GM19438 (cell line): Measurements from ENCODE around the gene MRPL23.

Experiments
- ATAC-seq: cut with Tn5 transposase; IDR thresholded peaks from one replicate; pipeline ENCODE4 v1.9.1; 2021; ENCODE audit warnings: low read depth; ENCODE audit not compliant: unreplicated experiment

Gene MRPL23

DNA sequence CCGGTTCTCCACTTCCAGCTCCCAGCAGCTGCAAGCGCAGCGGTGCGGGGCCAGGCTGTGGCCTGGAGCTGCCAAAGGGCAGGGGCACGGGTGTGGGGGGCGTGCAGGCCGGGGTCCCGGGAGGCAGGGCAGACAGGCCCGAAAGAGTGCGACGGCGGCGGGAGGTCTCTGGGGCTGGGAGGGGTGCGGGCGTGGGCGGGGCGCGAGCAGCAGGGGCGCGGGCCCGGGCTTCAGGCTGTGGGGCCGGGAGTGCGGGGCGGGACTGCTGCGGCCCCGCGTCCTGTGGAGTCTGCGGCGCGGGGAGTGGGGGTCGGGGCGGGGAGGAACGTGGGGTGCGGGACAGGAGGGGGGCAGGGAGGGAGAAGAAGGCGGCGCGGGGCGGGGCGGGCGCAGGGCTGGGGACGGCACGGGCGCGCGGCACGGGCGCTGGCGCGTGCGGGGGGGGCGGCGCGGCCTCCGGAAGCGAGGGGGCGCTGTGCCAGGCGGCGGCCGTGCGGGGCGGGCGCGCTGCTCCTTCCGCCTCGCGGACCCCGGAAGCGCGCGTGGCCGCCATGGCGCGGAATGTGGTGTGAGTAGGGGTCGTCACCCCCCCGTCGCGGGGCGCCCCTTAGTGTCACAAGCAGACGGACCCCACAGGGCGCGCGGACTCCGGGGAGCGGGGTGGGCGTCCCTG lies at the start of gene MRPL23:
Gene MRPL23 (plus strand): TSS at position 521 of the 673 bp plus-strand sequence. CDS start 31 bp downstream, at position 552.
- no peak for ATAC-seq

DNA sequence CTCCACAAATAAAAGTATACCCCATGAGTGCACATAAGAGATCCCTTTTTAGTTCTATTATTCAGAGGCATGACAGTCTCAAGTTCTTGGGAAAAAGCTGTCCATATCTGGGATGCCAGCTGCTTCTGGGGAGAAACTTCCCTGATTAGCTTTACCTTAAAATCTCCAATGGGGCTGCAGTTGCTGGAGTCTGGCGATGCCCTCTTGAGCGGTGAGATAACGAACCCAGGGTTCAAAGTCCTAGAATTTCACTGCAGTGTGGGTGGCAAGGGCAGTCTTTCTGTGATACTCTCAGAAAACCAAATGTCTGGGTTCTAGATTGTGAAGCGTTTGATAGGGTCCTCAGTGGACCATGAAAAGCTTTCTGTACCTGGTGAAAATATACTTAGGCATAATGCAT lies 48.0 kb upstream of the MRPL23 start:
- no peak for ATAC-seq

DNA sequence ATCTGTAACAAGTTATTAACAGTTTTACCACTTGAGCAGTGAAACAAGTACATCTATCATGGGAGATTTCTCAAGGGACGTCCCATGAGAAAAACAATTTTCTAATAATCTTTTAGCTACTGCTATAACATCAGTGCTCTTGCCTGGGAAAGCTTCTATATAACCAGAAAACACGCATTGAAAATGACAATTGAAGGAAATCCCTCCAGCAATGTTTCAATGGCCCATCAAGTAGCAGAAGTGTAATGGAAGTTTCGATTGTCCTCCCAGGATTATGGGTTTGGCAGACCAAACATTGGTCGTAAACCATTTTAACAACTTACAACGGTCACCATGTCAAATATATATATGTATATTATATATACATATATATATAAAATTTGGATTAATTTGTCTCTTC lies 47.4 kb upstream of the MRPL23 start:
- no peak for ATAC-seq

DNA sequence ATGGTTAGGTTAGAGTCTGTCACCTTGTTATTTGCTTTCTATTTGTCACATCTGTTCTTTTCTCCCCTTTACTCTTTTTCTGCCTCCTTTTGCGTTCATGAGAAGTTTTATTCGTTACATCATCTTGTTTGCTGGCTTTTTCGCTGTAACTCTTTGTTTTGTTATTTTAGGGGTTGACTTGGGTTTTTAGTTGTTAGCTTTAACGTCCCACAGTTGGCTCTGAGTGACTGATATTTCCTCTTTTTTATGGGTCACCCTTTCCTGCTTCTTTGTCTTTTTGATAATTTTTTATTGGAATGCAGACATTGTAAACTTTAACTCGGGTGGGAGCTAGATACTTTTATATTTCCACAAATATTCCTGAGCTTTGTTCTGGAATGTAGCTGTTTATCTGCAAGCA lies 41.0 kb upstream of the MRPL23 start:
- no peak for ATAC-seq

DNA sequence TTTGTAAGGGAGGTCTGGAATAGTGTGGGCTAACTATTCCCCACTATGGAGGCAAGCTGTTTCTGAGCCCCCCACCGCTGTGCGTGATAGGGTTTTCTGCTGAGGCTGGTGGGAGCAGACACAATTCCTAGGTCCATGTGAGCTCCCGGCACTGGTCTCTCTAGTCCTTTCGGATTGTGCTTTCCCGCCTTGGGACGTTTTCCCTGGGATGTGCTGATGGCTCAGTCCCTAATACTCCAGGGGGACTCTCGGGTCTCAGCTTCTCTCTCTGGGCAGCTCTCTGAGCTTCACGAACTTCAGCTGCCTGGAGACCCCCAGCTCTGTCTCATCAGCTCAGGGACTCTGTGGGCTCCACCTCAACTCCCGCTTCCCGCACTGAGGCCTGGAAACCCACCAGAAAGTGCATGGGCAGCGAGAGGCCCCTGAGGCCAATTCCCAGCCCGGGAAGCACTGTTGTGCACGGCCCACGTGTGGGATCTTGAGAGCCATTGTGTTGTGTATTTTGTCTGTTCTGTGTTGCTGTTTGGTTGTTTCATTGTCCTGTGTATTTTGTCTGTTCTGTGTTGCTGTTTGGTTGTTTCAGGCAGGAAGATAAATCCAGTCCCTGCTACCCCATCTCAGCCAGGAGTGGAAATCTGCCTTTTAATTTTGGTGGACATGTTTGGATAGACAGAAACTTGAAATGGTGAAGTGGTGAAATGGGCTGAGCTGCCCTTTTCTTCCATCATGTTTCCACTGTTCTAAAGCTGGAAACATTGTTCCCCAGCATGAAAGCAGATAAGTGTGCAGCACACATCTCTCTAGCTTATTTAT lies 40.3 kb upstream of the MRPL23 start:
- no peak for ATAC-seq

DNA sequence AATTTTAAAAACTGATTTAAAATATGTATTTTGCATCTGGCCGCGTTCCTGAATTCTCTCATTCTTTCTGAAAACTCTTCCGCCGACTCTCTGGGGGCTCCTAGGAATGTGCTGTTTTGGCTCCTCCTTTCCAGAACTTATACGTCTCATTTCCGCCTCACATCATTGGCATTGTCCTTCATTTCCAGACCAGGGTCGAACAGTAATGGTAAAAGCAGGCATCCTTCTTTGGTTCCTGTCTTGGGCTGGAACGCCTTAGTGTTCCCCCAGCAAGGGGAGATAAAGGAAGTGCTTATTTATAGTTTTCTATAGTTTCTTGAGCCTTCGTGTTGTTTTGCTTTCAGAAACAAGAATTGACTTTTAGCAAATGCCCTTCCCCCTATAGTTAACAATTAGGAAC lies 38.5 kb upstream of the MRPL23 start:
- no peak for ATAC-seq

DNA sequence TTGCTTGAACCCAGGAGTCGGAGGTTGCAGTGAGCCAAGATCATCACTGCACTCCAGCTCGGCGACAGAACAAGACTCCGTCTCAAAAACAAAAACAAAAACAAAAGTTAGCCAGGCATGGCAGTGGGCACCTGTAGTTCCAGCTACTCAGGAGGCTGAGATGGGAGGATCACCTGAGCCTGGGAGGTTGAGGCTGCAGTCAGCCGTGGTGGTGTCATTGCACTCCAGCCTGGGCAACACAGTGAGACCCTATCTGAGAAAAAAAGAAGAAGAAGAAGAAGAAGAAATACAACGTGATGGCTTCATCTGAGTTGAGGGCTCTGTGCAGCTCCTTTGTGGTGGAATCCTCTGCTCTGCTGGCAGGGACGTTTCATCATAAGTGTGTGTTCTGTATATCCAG lies 37.6 kb upstream of the MRPL23 start:
- ATAC-seq, result no peak

DNA sequence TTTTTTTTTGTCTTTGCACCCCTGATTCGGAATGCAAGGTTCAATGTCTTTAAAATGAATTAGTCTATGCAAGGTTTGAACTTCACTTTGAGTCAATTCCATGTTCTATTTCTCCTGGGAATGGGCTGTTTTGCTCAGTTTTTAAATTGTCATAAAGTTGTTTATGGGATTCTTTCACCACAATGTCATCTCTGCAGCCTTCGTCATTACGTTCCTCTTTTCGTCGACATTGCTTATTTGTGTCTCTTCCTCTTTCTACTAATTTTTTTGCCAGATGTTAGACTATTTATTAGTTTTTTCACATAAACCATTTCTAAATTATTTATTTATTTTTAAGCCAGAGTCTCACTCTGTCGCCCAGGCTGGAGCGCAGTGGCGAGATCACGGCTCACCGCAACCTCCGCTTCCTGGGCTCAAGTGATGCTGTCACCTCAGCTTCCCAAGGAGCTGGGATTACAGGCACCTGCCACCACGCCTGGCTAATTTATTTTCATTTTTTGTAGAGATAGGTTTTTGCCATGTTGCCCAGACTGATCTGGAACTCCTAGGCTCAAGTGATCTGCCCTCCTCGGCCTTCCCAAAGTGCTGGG lies 34.7 kb upstream of the MRPL23 start:
- ATAC-seq, result no peak

DNA sequence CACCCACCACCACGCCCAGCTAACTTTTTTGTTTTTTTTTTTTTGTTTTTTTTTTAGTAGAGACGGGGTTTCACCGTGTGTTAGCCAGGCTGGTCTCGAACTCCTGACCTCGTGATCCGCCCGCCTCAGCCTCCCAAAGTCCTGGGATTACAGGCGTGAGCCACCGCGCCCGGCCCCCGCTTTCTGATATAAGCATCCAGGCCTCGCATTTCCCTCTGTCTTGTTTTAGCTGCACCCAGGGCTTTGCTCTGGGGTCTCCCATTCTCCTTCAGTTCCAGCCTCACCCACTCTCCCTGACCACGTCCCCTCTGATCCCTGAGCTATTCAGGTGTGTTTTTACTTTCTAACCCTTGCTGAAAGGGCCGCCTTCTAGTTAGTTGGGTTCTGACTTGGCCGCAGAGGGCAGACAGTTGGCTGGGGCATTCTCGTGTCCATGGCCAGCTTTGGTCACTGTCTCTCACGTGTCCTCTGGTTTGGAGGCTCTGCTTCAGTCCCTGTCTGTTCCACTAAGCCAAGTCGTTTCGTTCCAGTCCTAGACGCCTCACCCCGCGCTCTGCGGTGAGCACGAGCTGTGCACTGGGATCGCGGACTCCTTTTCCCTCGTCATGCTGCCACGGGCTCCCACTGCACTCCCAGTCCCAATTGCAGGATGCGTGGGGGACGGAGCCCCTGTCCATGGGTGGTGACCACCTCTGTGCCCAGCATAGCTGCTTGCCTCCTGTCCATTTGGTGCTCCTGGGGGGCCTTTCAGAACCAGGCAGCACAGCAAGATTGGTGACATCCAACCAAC lies 33.7 kb upstream of the MRPL23 start:
- ATAC-seq, result no peak

DNA sequence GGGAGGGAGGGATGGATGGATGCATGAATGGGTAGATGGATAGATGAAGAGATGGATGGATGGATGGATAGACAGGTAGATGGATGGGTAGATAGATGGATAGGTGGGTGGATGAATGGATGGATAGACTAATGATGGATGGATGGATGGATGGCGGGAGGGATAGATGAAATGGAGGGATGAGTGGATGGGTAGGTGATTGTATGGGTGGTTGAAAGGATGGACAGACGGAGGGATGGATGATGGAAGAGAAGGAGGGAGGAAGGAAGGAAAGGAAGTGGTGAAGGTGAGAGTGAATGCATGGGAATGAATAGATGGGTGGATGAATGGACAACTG lies 31.4 kb upstream of the MRPL23 start:
- ATAC-seq, result no peak

DNA sequence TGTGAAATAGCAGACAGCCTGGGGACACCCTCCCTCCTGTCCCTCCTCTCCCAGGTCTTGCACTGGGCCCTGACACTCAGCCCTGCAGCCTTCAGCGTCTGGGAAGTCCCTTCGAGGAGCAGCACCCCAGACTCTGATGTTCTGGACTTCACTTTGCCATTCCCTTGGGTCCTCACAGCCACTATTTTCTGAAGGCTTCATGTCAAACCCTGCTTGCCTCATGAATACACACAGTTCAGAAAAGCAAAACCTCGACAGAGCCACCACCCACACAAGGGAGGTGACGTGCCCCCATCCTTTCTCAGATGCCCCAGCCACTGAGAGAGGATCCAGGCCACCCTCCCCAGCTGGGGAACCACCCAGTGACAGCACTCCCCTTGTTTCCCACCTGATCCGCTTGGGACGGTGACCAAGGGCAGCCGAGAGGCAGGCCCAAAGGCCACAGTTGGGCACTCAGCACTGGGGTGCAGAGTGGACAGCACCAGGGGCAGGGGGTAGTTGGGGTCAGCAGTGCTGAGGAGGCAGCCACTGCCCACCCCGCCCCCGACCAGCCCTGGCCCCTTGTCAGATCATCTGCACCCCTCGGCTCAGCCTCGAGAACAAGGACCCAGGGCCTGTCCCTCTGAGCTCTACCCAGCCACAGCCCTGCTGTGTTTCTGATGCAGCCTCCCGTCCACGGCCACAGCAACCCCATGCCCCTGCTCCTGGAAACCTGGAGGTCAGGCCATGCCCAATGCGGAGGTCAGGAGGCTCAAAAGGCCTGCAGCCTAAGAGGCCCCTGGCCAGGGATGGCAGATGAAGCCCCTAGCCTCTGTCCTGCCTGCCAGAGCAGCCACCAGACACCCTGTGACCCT lies 30.8 kb upstream of the MRPL23 start:
- no peak for ATAC-seq

DNA sequence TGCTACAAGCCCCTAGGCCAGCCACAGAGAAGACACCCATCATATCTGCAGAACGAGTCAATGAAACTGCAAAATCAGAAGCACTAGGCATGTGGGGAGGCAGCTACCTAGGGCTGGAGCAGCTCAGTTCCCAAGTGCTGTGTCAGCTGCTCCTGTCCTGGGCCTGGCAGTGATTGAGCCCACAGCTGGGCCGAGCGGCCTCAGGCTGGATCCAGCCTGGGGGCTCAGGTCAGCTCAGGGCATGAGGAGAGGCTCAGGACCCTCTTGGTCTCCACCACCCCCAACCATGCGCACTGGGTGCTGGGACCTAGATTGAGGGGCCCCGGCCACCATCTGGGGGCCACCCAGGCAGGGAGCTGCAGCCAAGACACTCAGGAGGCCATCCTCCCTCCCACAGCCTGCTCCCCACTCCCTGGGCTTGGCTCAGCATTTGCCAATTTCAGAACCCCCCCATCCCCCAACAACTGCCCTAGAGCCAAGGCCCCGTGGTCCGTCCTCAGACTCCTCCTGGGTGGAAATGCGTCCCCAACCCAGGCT lies 30.1 kb upstream of the MRPL23 start:
- ATAC-seq, result no peak

DNA sequence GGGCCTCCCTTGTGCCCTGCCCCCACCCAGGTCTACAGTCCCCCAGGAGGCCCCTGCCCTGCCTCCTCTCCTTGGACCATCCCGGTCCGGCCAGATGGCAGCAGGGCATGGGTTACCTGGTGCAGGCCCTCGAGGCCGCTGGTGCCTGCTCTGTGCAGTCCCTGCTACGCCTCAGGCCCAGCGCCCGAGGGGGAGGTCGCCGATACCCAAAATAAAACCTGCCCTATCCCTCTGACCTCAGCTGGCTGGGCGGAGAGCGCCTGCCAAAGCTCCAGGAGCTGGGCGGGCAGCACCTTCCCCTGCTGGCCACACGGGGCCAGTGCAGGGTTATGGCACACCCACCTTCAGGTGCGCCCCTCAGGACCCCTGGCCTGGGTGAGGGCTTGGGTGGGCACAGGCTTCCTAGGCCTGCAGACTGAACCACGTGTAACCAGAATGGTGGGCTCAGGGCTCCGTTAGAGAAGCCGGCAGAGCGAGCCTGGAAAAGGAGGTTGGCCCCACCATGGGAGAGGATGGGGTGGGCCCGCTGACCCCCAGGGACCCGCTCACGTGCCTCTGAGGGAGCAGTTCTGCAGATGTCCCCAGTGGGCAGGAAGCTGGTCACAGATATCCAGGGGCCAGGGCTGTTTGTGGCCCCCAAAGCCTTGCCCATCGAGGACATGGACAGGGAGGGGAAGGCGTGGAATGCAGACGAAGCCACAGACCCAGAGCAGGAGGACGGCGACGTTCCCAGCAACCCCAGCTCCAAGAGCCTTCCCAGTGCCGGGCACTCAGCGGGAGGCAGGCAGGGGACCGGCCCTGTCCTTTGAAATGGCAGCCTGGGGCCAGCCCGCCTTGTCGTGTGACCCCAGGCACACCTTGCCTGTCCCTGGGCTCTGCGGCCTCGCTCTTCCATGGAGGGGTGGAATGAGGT lies 29.4 kb upstream of the MRPL23 start:
- ATAC-seq, result no peak

DNA sequence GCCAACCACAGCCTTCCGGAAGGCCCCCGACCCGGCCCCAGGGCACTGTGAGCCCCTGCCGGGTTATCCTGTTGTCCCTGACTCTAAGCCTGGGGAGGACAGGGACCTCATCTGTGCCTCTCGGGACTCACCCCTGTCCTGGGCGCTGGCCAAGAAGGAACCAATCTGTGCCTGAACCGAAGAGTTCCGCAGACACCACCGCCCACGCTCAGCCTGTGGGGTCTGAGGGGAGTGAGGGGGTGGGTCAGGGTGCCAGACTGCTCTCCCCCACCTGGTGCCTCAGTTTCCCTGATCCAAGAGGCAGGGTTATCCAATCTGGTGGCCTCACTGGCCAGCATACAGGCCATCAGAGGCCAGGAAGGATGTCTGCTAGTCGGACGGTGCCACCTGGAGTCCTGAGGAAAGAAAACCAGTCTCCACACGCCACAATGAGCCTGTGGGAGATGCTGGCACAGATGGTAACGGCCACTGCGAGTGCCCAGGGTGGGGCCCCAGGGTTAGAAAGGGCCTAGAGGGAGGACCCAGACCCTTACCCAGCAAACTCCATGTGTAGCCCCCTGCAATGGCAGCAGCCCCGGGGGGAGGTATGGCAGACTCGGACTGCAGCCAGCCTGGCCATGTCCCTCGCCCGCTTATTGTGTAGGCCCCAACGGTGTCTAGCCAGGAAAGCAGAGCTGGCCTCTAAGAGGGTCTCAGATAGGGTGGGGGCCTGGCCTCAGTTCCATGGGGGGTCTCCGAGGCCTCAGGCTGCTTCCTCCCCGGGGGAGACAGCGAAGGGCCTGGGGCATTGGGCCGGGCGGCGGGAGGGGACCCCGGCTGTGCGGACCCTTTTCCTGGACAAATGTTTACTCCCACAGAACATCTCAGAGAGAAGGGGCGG lies 28.5 kb upstream of the MRPL23 start:
- no peak for ATAC-seq

DNA sequence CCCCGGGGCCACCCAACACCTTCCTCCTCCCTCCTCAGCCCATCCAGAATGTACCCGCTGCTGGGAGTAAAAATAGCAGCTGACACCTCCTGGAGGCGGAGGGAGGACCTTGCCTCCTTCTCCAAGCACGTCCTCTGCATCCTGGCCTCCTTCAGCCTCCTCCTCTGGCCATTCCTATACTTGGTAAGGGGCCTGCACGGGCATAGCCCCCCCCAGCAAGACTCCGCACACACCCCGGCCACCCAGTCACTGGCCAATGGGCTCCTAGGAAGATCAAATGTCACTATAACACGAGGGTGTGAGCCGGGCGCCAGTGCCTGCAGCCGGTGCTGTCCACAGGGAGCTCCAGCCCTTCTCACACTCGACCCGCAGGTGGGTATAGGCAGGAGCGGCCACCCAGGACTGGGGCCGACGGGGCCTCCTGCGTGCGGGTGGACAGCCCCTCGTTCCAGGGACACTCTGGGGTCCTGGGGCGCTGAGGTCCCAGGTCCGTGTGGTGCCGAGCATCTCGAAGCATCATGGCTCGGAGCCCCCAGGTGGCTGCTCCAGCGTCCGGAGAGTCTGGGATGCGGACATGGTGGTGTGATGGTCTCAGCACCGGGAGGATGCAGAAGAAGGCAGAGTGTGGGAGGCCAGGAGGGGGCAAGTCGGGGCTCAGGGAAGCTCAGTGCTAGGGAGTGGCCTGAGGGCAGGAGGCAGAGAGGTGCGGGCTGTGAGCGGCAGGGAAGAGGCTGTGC lies 27.6 kb upstream of the MRPL23 start, which contains the start of gene TNNT3:
Gene TNNT3 (plus strand): TSS at position 313 of the 737 bp plus-strand sequence. CDS start 3,172 bp downstream, outside the sequence.
- no peak for ATAC-seq

DNA sequence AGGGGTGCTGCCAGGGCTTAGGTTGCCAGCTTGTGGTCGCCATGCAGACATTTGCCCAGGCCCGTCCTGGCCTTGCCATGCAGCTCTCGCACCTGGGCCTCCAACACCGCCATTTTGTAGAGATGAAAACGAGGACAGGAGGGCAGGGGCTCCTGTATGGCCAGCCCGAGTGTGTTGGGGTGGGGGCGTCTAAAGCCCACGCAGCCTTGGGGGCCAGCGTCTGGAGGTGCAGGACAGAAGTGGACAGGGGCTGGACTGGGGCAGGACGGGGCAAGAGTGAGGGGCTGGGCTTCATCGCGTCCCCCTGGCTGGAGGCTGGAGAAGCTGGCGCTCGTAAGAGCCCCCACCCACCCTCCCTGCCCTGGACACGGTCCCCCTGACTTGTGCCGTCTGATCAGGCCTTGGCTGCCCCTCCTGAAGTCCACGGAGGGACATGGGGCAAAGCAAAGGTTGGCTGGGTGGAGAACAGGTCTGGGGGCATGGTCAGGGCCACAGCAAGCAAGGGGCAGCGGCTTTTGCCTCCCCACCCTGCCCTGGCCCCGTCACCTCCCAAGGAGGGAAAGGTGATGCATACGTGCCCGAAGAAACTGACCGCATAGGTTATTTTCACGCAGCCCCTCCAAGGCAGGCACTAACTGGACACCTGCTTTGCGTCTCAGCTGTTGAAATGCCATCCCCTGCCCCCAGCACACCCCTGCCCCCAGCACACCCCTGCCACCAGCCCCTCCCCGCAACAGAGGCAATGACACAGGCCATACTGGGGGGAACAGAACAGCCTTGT lies 26.8 kb upstream of the MRPL23 start:
- ATAC-seq, result no peak
